Measurements from ENCODE around the gene MEF2C.
"Not testable (repeated sequence)": the region's sequence is repeated elsewhere in the genome, so short reads cannot be mapped to it uniquely, and the experiment has no call there.

Gene MEF2C

DNA sequence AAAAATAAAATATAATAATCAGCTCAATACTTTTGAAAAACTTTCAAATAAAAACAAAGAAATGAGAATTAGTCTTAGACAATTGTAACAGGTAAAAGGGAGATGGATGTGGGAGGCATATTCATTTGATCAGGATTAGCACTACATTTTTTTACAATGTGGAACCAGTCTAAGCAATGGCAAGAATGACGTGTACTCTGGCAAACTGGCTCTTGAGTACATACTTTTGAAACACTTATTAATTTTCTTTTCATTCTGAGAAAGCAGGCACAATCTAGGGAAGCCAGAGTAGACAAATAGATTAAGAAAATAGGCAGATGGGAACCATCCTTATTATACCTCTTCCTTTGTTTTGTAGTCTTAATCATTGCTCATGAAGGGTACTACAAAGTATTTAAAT, 79.7 kb downstream of the MEF2C start:
- no peaks in the 10 kb centered on the region for H3K27me3 ChIP-seq (ENCODE audit: control insufficient read depth, low read length)
- H3K4me1 ChIP-seq (ENCODE audit: control insufficient read depth, low read length), result no peaks in the 10 kb centered on the region
- H3K4me2 ChIP-seq (ENCODE audit: low read length), result no peak overlapping the region
- H3K79me2 ChIP-seq (ENCODE audit: control insufficient read depth, low read length), result peaks cover 89% of the 10 kb centered on the region
- H3K36me3 ChIP-seq (ENCODE audit: control insufficient read depth, low read length), result peaks cover 94% of the 10 kb centered on the region
- no peaks in the 10 kb centered on the region for H4K20me1 ChIP-seq (ENCODE audit: control insufficient read depth, insufficient read depth, low read depth, low read length)
- H3K9me3 ChIP-seq (ENCODE audit: control insufficient read depth, insufficient read depth, low read length), result no peaks in the 10 kb centered on the region
- no peak overlapping the region for H3K4me3 ChIP-seq (ENCODE audit: low read length)
- H3K9me2 ChIP-seq (replicated peaks; ENCODE audit: control insufficient read depth, low read length), result no peaks in the 10 kb centered on the region
- no peak overlapping the region for H3K27ac ChIP-seq (ENCODE audit: low read depth, low read length)
- TF ChIP-seq, protein P1, sequence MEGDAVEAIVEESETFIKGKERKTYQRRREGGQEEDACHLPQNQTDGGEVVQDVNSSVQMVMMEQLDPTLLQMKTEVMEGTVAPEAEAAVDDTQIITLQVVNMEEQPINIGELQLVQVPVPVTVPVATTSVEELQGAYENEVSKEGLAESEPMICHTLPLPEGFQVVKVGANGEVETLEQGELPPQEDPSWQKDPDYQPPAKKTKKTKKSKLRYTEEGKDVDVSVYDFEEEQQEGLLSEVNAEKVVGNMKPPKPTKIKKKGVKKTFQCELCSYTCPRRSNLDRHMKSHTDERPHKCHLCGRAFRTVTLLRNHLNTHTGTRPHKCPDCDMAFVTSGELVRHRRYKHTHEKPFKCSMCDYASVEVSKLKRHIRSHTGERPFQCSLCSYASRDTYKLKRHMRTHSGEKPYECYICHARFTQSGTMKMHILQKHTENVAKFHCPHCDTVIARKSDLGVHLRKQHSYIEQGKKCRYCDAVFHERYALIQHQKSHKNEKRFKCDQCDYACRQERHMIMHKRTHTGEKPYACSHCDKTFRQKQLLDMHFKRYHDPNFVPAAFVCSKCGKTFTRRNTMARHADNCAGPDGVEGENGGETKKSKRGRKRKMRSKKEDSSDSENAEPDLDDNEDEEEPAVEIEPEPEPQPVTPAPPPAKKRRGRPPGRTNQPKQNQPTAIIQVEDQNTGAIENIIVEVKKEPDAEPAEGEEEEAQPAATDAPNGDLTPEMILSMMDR (IDR thresholded peaks at IDR 0.05; ENCODE audit: low read depth, low read length, poor library complexity, severe bottlenecking), result no peak
- no peak for TF ChIP-seq EZH2phosphoT487 (IDR thresholded peaks at IDR 0.05; ENCODE audit: borderline replicate concordance, low read length)
- H3F3A ChIP-seq (ENCODE audit: control insufficient read depth, insufficient read depth), result no peaks in the 10 kb centered on the region

DNA sequence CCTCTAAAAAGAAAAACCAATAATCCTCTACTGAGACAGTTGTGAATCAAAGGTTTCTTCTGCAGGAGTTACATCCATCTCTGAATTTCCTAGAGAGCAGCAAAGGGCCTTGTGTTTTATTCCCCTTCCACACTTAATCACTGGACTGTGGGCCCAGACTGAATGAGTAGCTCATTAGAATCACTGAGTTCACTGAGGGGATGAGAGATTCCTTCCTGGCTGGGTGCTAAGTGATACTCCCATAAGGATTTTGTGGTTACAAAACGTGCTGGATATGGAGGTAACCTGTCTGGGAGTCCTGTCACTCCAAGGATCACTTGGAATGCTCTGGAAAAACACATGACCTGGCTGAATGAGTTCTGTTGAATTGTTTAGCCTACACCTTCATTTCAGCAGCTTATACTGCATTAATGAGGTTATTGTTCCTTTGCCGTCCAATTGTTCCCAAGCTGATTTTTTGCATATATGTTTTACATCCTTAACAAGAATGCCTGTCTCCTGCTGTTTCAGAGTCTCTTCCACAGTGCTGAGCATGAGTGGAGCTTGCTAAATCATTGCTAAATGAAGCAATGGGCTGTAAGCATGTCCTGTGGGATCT, 82.9 kb downstream of the MEF2C start:
- no peaks in the 10 kb centered on the region for H4K20me1 ChIP-seq (ENCODE audit: control insufficient read depth, insufficient read depth, low read depth, low read length)
- TF ChIP-seq EZH2phosphoT487 (IDR thresholded peaks at IDR 0.05; ENCODE audit: borderline replicate concordance, low read length), result no peak
- TF ChIP-seq, protein P1 (IDR thresholded peaks at IDR 0.05; ENCODE audit: low read depth, low read length, poor library complexity, severe bottlenecking), result no peak
- no peaks in the 10 kb centered on the region for H3K27me3 ChIP-seq (ENCODE audit: control insufficient read depth, low read length)
- no peaks in the 10 kb centered on the region for H3K4me1 ChIP-seq (ENCODE audit: control insufficient read depth, low read length)
- peaks cover 80% of the 10 kb centered on the region for H3K36me3 ChIP-seq (ENCODE audit: control insufficient read depth, low read length)
- no peaks in the 10 kb centered on the region for H3F3A ChIP-seq (ENCODE audit: control insufficient read depth, insufficient read depth)
- no peaks in the 10 kb centered on the region for H3K9me3 ChIP-seq (ENCODE audit: control insufficient read depth, insufficient read depth, low read length)
- peaks cover 73% of the 10 kb centered on the region for H3K79me2 ChIP-seq (ENCODE audit: control insufficient read depth, low read length)
- no peak overlapping the region for H3K4me2 ChIP-seq (ENCODE audit: low read length)
- H3K27ac ChIP-seq (ENCODE audit: low read depth, low read length), result no peak overlapping the region
- no peak overlapping the region for H3K4me3 ChIP-seq (ENCODE audit: low read length)
- H3K9me2 ChIP-seq (replicated peaks; ENCODE audit: control insufficient read depth, low read length), result no peaks in the 10 kb centered on the region

DNA sequence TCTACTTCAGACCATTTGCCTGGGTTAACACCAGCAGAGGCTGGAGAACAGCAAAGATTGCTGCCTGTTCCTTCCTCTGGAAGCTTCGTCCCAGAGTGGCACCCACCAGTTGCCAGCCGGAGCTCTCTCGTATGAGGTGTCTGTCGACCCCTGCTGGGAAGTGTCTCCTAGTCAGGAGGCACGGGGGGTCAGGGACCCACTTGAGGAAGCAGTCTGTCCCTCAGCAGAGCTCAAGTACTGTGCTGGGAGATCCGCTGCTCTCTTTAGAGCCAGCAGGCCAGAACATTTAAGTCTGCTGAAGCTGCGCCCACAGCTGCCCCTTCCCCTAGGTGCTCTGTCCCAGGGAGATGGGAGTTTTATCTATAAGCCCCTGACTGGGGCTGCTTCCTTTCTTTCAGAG, 84.1 kb downstream of the MEF2C start:
- not testable (repeated sequence) for H3K4me3 ChIP-seq (ENCODE audit: low read length); H3K9me2 ChIP-seq (replicated peaks; ENCODE audit: control insufficient read depth, low read length); H3K9me3 ChIP-seq (ENCODE audit: control insufficient read depth, insufficient read depth, low read length); H4K20me1 ChIP-seq (ENCODE audit: control insufficient read depth, insufficient read depth, low read depth, low read length); H3K4me1 ChIP-seq (ENCODE audit: control insufficient read depth, low read length); H3K27me3 ChIP-seq (ENCODE audit: control insufficient read depth, low read length); H3K4me2 ChIP-seq (ENCODE audit: low read length); H3K27ac ChIP-seq (ENCODE audit: low read depth, low read length); H3F3A ChIP-seq (ENCODE audit: control insufficient read depth, insufficient read depth)
- peaks cover 71% of the 10 kb centered on the region for H3K36me3 ChIP-seq (ENCODE audit: control insufficient read depth, low read length)
- peaks cover 70% of the 10 kb centered on the region for H3K79me2 ChIP-seq (ENCODE audit: control insufficient read depth, low read length)

DNA sequence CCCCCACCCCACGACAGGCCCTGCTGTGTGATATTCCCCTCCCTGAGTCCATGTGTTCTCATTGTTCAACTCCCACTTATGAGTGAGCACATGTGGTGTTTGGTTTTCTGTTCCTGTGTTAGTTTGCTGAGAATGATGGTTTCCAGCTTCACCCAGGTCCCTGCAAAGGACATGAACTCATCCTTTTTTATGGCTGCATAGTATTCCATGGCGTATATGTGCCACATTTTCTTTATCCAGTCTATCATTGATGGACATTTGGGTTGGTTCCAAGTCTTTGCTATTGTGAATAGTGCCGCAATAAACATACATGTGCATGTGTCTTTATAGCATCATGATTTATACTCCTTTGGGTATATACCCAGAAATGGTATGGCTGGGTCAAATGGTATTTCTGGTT, 89.2 kb downstream of the MEF2C start:
- not testable (repeated sequence) for H3K9me2 ChIP-seq (replicated peaks; ENCODE audit: control insufficient read depth, low read length); H3K27ac ChIP-seq (ENCODE audit: low read depth, low read length); H3K4me1 ChIP-seq (ENCODE audit: control insufficient read depth, low read length); H3K4me2 ChIP-seq (ENCODE audit: low read length); H3K4me3 ChIP-seq (ENCODE audit: low read length); H3K9me3 ChIP-seq (ENCODE audit: control insufficient read depth, insufficient read depth, low read length); H3K27me3 ChIP-seq (ENCODE audit: control insufficient read depth, low read length); H3F3A ChIP-seq (ENCODE audit: control insufficient read depth, insufficient read depth); H4K20me1 ChIP-seq (ENCODE audit: control insufficient read depth, insufficient read depth, low read depth, low read length)
- H3K36me3 ChIP-seq (ENCODE audit: control insufficient read depth, low read length), result peaks cover 56% of the 10 kb centered on the region
- peaks cover 62% of the 10 kb centered on the region for H3K79me2 ChIP-seq (ENCODE audit: control insufficient read depth, low read length)

Measured in DOHH2 (cell line).